H1 (cell line): ENCODE data around the gene F11R.

ENCODE experiments used
- CTCF ChIP-seq, 3 experiments: IDR thresholded peaks; 1 replicate in 2 of 3; 2 replicates in 1 of 3; pipeline versions ENCODE4 v1.5.1 to v1.6.1; 2011; ENCODE audit warnings: low read length in 3 of 3, mild to moderate bottlenecking in 3 of 3, inconsistent platforms in 2 of 3, low read depth in 1 of 3, moderate library complexity in 1 of 3; ENCODE audit not compliant: insufficient read depth in 1 of 3; ENCODE audit errors: control extremely low read depth in 1 of 3
- E2F6 ChIP-seq: IDR thresholded peaks from 2 replicates; pipeline ENCODE4 v1.6.1; 2012; ENCODE audit warnings: inconsistent platforms
- EP300 ChIP-seq, 2 experiments: IDR thresholded peaks; 1 replicate in 1 of 2; 2 replicates in 1 of 2; pipeline ENCODE4 v1.6.1; 2011 to 2012; ENCODE audit warnings: low read depth in 2 of 2, low read length in 2 of 2, mild to moderate bottlenecking in 2 of 2, borderline replicate concordance in 1 of 2, inconsistent platforms in 1 of 2, moderate library complexity in 1 of 2
- POLR2A ChIP-seq, 2 experiments: IDR thresholded peaks; 1 replicate in 1 of 2; 2 replicates in 1 of 2; pipeline ENCODE4 v1.6.1; 2011; ENCODE audit warnings: low read depth in 2 of 2, low read length in 2 of 2, mild to moderate bottlenecking in 2 of 2; ENCODE audit errors: control extremely low read depth in 1 of 2
- POLR2AphosphoS5 ChIP-seq: IDR thresholded peaks from 2 replicates; pipeline ENCODE4 v1.6.1; 2011; ENCODE audit warnings: low read depth, low read length
- TBP ChIP-seq: IDR thresholded peaks from 2 replicates; pipeline ENCODE4 v1.6.1; 2011; ENCODE audit warnings: low read depth, low read length, improper control_type of control experiment
- TF ChIP-seq, protein P1 (sequence below): IDR thresholded peaks from 2 replicates; pipeline ENCODE4 v1.6.1; 2011; ENCODE audit warnings: low read length, improper control_type of control experiment
- TF ChIP-seq, protein P2 (sequence below): IDR thresholded peaks from 2 replicates; pipeline ENCODE4 v1.6.1; 2012; ENCODE audit warnings: low read length, inconsistent platforms
- TF ChIP-seq, protein P3 (sequence below): IDR thresholded peaks from 2 replicates; pipeline ENCODE4 v1.6.1; 2011; ENCODE audit warnings: low read depth, mild to moderate bottlenecking, low read length; ENCODE audit not compliant: insufficient read depth

DNA sequence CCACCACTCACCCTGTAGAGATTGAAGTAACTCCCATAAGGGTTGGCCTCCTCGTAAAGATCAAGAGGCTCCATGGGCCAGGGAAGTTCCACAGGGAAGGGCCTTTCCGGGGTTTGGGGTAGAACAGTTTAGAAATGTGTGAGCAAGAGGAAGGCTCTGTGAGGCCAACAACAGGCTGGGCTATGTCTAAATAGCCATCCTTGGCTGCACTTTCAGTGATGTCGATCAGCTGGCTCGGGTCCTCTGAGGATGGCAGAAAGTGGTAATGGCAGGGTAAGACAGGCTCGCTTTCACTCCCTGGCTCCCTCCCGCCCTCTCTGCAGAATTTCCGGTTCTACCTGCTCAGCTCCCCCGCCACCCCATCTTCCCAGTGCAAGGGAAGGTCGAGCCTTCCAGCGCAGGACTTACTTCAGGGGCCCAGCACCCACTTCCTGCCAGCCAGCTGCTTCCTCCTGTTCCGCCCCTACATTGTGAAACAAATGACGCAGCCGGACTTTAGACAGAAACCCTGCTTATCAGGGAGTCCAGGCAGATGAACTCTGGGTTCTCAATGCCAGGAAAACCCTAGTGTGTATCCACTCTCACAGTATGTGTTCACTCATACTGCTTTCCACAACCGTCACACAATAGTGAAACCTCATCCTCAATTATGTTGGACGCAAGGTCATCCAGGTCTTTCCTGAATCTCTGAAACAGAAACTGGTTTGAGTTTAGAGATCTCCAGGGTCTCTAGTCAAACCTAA, 7.3 kb downstream of the F11R start:
- TF ChIP-seq, protein P1, sequence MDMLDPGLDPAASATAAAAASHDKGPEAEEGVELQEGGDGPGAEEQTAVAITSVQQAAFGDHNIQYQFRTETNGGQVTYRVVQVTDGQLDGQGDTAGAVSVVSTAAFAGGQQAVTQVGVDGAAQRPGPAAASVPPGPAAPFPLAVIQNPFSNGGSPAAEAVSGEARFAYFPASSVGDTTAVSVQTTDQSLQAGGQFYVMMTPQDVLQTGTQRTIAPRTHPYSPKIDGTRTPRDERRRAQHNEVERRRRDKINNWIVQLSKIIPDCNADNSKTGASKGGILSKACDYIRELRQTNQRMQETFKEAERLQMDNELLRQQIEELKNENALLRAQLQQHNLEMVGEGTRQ, result no peak
- TF ChIP-seq POLR2A (IDR thresholded peaks at IDR 0.05; ENCODE audit: control extremely low read depth in 1 of 2, low read depth in 2 of 2, low read length in 2 of 2) (peak; percentile 28 to 32; a peak in 2 of 3 replicates), POLR2AphosphoS5 (no peak; the same call in 1 of the 2 replicates), TBP (no peak), CTCF (IDR thresholded peaks at IDR 0.05; ENCODE audit: control extremely low read depth in 1 of 3, insufficient read depth in 1 of 3, low read depth in 1 of 3, low read length in 3 of 3) (no peak), E2F6 (peak; percentile 27; the same call in 1 of the 2 replicates), EP300 (IDR thresholded peaks at IDR 0.05; ENCODE audit: borderline replicate concordance in 1 of 2, low read depth in 2 of 2, low read length in 2 of 2) (peak in 1 of 2 experiments; percentile 40; a peak in 1 of 3 replicates)
- TF ChIP-seq, protein P2, sequence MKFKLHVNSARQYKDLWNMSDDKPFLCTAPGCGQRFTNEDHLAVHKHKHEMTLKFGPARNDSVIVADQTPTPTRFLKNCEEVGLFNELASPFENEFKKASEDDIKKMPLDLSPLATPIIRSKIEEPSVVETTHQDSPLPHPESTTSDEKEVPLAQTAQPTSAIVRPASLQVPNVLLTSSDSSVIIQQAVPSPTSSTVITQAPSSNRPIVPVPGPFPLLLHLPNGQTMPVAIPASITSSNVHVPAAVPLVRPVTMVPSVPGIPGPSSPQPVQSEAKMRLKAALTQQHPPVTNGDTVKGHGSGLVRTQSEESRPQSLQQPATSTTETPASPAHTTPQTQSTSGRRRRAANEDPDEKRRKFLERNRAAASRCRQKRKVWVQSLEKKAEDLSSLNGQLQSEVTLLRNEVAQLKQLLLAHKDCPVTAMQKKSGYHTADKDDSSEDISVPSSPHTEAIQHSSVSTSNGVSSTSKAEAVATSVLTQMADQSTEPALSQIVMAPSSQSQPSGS, result no peak
- TF ChIP-seq, protein P3, sequence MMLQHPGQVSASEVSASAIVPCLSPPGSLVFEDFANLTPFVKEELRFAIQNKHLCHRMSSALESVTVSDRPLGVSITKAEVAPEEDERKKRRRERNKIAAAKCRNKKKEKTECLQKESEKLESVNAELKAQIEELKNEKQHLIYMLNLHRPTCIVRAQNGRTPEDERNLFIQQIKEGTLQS, result no peak
